Prostate gland (tissue), 2 donors: ENCODE results near the gene SH3GL3.

Experiments
- POLR2AphosphoS5 ChIP-seq: sonication (generic); formaldehyde crosslinking; IDR thresholded peaks from one replicate; pipeline ENCODE4 v1.6.1; 2017; ENCODE audit warnings: antibody characterized with exemption
- TF ChIP-seq, protein P1 (sequence below), 4 experiments: fragments of 200-600 bp in 2 of 4; fragments of 450-650 bp in 2 of 4; sonication (generic) in 2 of 4; IDR thresholded peaks; 1 replicate in 3 of 4; 2 replicates in 1 of 4; pipeline ENCODE4 v1.5.1; 2016 to 2019; ENCODE audit warnings: antibody characterized with exemption in 4 of 4, mild to moderate bottlenecking in 2 of 4, moderate library complexity in 2 of 4

DNA sequence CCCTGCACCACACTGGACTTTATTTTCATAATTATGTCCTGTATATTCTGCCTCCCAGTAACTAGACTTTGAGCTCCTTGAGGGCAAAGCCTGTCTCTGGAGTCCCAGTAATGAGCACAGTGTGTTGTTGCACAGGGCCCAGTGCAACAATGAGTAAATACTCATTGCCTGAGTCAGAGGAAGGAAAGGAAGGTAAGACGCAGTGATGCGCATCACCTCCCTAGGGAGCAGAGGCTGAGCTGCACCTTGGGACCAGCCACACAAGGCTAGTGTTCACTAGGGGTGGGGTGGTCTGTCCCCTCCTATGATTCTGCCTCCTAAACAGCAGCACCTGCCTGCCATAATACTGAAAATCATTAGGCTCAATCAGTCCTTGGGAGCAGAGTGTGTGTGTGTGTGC, 120.2 kb downstream of the SH3GL3 start:
- TF ChIP-seq, protein P1, sequence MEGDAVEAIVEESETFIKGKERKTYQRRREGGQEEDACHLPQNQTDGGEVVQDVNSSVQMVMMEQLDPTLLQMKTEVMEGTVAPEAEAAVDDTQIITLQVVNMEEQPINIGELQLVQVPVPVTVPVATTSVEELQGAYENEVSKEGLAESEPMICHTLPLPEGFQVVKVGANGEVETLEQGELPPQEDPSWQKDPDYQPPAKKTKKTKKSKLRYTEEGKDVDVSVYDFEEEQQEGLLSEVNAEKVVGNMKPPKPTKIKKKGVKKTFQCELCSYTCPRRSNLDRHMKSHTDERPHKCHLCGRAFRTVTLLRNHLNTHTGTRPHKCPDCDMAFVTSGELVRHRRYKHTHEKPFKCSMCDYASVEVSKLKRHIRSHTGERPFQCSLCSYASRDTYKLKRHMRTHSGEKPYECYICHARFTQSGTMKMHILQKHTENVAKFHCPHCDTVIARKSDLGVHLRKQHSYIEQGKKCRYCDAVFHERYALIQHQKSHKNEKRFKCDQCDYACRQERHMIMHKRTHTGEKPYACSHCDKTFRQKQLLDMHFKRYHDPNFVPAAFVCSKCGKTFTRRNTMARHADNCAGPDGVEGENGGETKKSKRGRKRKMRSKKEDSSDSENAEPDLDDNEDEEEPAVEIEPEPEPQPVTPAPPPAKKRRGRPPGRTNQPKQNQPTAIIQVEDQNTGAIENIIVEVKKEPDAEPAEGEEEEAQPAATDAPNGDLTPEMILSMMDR (IDR thresholded peaks at IDR 0.05): no peak
- no peak for TF ChIP-seq POLR2AphosphoS5
